GM13977 (cell line): ENCODE measurements around the gene SPON2.

Experiments
- DNase-seq: peaks from one replicate; pipeline ENCODE4 v3.0.0; 2012; ENCODE audit warnings: low spot score
- CTCF ChIP-seq: IDR thresholded peaks from 2 replicates; pipeline ENCODE4 v1.5.1; 2012; ENCODE audit warnings: mild to moderate bottlenecking, control low read depth; ENCODE audit not compliant: insufficient read depth; ENCODE audit errors: extremely low read depth, missing control alignments
- in situ Hi-C: fragments of 300-500 bp; cut with MboI; formaldehyde crosslinking; loops from one replicate; pipeline ENCODE4 v1.12.0; 2022; ENCODE audit warnings: low sequenced_read_pairs, low pct_unique_long_range_greater_than_20kb, mixed read lengths, inconsistent platforms; ENCODE audit not compliant: unreplicated experiment

SPON2 gene

GRCh38 chr4:1205586-1206298, 33.4 kb upstream of the SPON2 start:
- in situ Hi-C loops: no loop called here
- TF ChIP-seq CTCF: no peak
- no peak for DNase-seq

- no peak for TF ChIP-seq CTCF
- in situ Hi-C loops: no loop called here
- DNase-seq: no peak
Observed at GRCh38 chr4:1204828-1205585, 32.6 kb upstream of the SPON2 start.

DNA sequence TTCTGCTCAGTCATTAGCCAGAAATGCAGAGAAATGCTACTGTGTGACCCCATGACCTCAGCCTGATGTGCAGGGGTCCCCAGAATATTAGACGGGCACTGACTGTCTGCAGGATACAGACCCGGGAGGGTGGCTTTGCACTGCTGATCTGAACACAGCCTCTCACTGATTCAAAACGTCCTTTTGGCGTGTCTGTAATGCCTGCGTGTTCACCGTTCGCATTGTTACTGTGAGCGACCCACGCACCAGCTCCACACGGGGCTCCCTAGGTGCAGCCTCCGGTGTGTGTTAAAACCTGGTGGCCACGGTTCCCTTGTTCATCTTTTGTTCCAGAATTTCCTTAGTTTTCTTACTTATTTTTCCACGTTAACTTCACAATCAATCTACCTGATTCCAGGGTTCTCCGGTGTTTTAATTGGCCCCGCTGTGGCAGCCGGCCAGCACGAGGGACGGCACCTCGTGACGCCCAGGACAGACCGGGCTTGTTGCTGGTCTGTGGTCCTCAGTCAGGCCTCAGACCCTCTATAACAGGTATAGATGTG, 32.0 kb upstream of the SPON2 start:
- TF ChIP-seq CTCF: no peak
- DNase-seq: no peak
- in situ Hi-C loops: no loop called here

- in situ Hi-C loops: no loop called here
- DNase-seq: no peak
- no peak for TF ChIP-seq CTCF
Observed at GRCh38 chr4:1203026-1203616, 30.7 kb upstream of the SPON2 start.

GRCh38 chr4:1202526-1203011, 30.2 kb upstream of the SPON2 start:
- DNase-seq: no peak
- no peak for TF ChIP-seq CTCF
- in situ Hi-C loops: no loop called here

- no peak for DNase-seq
- no peak for TF ChIP-seq CTCF
- in situ Hi-C loops: no loop called here
Observed at GRCh38 chr4:1201851-1202525, 29.6 kb upstream of the SPON2 start.
